ENCODE measurements around the gene BOK.
"Not testable (repeated sequence)": the region's sequence is repeated elsewhere in the genome, so short reads cannot be mapped to it uniquely, and the experiment has no call there.

BOK gene

DNA sequence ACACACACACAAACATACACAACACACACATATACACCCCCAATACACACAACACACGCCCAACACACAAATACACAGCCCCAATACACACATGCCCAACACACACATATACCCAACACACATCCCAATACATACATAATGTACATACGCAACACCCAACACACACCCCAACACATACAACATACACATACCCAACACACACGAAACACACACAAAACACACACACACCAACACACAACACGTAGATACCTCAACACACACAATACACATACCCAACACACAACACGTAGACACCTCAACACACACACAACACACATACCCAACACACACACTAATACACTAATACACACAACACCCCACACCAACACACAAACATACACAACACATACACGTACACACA lies 41.2 kb upstream of the BOK start:
- TF ChIP-seq, protein P1, sequence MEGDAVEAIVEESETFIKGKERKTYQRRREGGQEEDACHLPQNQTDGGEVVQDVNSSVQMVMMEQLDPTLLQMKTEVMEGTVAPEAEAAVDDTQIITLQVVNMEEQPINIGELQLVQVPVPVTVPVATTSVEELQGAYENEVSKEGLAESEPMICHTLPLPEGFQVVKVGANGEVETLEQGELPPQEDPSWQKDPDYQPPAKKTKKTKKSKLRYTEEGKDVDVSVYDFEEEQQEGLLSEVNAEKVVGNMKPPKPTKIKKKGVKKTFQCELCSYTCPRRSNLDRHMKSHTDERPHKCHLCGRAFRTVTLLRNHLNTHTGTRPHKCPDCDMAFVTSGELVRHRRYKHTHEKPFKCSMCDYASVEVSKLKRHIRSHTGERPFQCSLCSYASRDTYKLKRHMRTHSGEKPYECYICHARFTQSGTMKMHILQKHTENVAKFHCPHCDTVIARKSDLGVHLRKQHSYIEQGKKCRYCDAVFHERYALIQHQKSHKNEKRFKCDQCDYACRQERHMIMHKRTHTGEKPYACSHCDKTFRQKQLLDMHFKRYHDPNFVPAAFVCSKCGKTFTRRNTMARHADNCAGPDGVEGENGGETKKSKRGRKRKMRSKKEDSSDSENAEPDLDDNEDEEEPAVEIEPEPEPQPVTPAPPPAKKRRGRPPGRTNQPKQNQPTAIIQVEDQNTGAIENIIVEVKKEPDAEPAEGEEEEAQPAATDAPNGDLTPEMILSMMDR (IDR thresholded peaks at IDR 0.05; ENCODE audit: borderline replicate concordance, insufficient read depth, low read depth, low read length) = no peak
- H3K4me3 ChIP-seq (ENCODE audit: low read depth, low read length) = no peak overlapping the region

DNA sequence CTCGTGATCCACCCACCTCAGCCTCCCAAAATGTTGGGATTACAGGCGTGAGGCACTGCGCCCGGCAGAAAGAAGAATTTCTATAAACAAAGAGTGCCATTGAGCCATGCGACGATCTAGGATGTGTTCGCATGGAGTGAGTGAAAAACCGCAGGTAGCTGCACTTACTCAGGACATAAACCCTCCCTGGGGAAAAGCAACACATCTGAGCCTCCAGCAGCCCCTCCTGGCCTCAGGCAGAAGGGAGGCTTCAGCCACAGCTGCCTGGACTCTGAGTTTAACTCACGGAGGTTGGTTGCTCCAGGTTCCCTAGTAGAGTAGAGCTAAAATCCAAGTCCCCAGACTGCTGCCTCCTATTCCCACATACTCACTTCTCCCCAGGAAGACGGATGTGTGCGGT lies 38.9 kb upstream of the BOK start:
- no peak overlapping the region for H3K4me3 ChIP-seq (ENCODE audit: low read depth, low read length)
- TF ChIP-seq, protein P1 (IDR thresholded peaks at IDR 0.05; ENCODE audit: borderline replicate concordance, insufficient read depth, low read depth, low read length) = no peak

DNA sequence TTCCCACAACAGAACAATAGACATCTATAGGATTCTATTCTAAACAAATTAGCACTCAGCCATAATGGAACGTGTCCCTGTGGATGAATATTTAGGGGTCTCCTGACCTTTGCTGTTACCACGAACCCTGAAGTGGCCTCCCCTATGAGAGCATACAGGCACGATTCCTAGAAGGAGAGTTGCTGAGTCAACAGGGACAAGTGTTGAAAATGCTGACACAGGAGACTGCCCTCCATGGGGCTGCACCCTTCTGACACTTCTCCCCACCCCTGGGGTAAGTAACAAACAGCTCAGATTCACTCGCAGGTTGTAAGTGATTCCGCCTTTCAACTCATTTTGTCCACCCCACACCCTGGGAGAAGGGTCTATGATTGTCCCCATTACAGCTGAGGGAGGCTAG lies 36.1 kb upstream of the BOK start:
- TF ChIP-seq, protein P1 (IDR thresholded peaks at IDR 0.05; ENCODE audit: borderline replicate concordance, insufficient read depth, low read depth, low read length) = no peak

DNA sequence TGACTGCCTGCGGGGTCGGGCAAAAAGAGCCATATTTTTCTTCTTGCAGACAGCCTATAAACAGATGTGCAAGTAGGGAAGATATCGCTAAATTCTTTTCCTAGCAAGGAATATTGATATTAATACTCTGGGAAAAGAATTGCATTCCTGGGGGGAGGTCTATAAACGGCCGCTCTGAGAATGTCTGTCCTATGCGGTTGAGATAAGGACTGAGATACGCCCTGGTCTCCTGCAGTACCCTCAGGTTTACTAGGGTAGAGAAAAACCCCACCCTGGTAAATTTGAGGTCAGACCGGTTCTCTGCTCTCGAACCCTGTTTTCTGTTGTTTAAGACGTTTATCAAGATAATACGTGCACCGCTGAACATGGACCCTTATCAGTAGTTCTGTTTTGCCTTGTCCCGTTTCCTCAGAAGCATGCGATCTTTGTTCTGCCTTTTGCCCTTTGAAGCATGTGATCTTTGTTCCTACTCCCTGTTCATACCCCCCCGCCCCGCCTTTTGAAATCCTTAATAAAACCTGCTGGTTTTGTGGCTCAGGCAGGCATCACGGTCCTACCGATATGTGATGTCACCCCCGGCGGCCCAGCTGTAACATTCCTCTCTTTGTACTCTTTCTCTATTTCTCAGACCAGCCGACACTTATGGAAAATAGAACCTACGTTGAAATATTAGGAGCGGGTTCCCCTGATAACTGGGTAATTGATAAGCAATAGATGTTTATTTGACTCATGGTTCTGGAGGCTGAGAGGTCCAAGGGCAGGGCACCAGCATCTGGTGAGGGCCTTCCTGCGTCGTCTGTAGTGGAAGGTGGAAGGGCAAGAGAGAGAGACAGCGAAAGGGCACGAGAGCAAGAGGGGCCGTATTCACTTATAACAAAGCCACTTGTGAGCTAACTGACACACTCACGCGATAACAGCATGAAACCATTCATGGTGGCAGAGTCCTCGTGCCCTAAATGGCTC lies 32.4 kb upstream of the BOK start:
- not testable (repeated sequence) for H3K4me3 ChIP-seq (ENCODE audit: low read depth, low read length)

More for the DNA sequence above, 36.1 kb upstream of the BOK start:
- H3K4me3 ChIP-seq (ENCODE audit: low read depth, low read length) = no peak overlapping the region

DNA sequence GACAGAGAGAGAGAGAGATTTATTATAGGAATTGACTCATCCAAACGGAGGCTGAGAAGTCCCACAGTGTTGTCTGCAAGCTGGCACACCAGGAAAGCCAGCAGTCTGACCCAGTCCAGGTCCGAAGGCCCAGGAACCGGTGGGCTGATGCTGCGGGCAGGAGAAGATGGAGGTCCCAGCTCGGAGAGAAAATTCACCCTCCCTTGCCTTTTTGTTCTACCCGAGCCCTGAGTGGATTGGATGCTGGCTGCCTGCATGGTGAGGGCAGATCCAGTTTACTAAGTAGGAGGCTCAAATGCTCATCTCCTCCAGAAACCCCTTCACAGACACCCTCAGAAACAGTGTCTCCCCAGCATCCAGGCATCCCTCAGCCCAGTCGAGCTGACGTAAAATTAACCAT lies 28.0 kb upstream of the BOK start:
- TF ChIP-seq, protein P1 (IDR thresholded peaks at IDR 0.05; ENCODE audit: borderline replicate concordance, insufficient read depth, low read depth, low read length) = no peak

DNA sequence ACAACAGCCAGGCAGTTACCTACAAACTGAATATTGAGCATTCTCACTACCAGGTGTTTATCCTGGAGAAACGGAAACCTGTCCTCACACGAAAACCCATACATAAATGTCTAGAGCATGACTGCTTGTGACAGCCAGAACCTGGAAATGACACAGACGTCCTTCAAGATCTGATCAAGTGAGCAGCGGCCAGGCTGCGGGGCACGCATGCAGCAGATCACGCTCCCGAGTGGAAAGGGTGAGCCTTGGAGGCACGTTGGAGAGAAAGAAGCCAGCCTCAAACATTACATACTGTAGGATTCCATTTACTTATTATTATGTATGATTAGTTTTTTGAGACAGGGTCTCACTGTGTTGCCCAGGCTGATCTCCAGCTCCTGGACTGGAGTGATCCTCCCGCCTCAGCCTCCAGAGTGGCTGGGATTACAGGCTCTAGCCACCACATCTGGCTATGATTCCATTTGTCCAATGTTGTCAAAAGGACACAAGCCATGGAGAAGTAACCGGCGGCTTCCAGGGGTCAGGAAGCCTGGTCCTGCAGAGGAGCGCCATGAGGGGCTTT lies 27.3 kb upstream of the BOK start:
- no peak overlapping the region for H3K4me3 ChIP-seq (ENCODE audit: low read depth, low read length)
- TF ChIP-seq, protein P1 (IDR thresholded peaks at IDR 0.05; ENCODE audit: borderline replicate concordance, insufficient read depth, low read depth, low read length) = no peak

More for the DNA sequence above, 28.0 kb upstream of the BOK start:
- H3K4me3 ChIP-seq (ENCODE audit: low read depth, low read length) = no peak overlapping the region

DNA sequence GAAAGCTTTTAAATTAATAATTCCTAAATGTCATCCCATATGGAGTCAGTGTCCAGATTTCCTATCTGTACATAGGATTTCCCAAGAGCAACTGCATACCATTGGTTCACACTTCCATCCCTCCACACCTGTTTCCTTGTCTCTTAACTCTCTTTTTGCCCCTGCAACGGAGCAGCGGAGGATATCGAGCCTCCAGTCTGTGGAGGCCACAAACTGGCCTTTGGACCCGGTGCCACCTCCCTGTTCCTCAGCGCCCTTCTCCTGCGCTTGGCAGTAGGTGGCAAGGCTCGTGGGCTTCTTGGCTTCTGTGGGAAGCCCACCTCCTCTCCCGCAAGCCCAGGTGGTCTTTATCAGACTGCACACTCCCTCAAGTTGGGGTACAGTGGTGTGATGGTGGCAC lies 26.4 kb upstream of the BOK start:
- TF ChIP-seq, protein P1 (IDR thresholded peaks at IDR 0.05; ENCODE audit: borderline replicate concordance, insufficient read depth, low read depth, low read length) = no peak
- no peak overlapping the region for H3K4me3 ChIP-seq (ENCODE audit: low read depth, low read length)
